ENCODE data around the gene KIF5C.

Gene KIF5C

DNA sequence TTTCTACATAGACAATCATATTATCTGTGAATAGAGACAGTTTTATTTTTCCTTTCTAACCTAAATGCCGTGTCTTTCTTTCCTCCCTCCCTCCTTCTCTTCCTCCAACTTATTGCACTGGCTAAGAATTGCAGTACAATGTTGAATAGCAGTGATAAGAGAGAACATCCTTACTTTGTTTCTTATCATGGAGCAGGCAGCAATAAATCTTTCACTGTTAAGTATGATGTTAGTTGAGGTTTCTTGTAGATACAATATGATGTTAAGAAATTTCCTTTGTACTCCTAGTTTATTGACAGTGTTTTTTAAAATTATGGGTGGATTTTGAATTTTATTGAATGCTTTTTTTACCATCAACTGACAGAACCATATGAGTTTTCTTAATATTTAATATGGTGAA, 169.5 kb downstream of the KIF5C start:
- no peak for DNase-seq (ENCODE audit: low read depth)

- no peak for DNase-seq (ENCODE audit: low read depth)
These were observed 172.1 kb downstream of the KIF5C start for GRCh38 chr2:149047118-149047517.

GRCh38 chr2:149049142-149049541, 174.1 kb downstream of the KIF5C start:
- no peak for DNase-seq (ENCODE audit: low read depth)

GRCh38 chr2:149050188-149050587, 175.2 kb downstream of the KIF5C start:
- no peak for DNase-seq (ENCODE audit: low read depth)

- DNase-seq (ENCODE audit: low read depth): no peak
These were observed 180.7 kb downstream of the KIF5C start for GRCh38 chr2:149055751-149056150.

GRCh38 chr2:149056541-149057255, 181.7 kb downstream of the KIF5C start:
- no peak for DNase-seq (ENCODE audit: low read depth)

- no peak for DNase-seq (ENCODE audit: low read depth)
These were observed 182.4 kb downstream of the KIF5C start for GRCh38 chr2:149057401-149057800.

GRCh38 chr2:149058936-149059335, 183.9 kb downstream of the KIF5C start:
- no peak for DNase-seq (ENCODE audit: low read depth)

GRCh38 chr2:149059822-149060221, 184.8 kb downstream of the KIF5C start:
- no peak for DNase-seq (ENCODE audit: low read depth)

GRCh38 chr2:149061133-149061745, 186.2 kb downstream of the KIF5C start:
- DNase-seq (ENCODE audit: low read depth): no peak

DNA sequence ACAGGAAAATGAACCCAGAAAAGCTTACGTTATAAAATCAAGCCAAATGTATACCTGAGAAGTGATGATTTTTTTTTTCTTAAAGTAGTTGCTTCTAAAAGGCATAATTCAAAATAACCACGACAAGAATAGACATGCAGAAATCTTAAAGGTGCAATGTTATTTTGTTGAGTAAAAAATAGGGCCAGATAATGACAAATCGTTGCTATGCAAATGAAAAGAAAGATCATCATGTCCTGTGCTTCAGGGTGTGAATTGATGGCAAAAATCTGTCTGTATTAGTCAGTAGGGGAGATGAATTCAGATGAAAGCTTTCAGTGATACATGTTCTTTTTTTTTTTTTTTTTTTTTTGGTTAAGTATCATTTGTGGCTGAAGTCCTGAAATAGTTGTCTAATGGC, 187.5 kb downstream of the KIF5C start:
- DNase-seq (ENCODE audit: low read depth): no peak

DNA sequence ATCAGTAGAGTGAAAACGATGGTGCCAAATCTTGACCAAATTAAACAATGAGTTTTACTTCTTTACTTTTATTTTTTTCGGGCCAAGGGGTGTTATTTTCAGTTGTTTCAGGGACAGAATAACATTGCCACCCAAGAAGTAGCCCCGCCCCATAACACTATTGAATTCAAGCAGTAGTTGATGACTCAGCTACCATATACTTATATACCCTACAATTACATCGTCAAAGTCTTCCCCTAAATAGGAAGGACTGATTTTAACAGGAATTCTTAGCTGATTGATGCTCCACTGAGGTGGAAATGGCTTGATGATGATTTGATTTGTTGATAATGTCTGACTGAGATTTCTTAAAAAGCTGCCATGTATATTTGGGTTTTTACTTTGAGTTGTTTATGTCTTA, 188.2 kb downstream of the KIF5C start:
- DNase-seq (ENCODE audit: low read depth): no peak

DNA sequence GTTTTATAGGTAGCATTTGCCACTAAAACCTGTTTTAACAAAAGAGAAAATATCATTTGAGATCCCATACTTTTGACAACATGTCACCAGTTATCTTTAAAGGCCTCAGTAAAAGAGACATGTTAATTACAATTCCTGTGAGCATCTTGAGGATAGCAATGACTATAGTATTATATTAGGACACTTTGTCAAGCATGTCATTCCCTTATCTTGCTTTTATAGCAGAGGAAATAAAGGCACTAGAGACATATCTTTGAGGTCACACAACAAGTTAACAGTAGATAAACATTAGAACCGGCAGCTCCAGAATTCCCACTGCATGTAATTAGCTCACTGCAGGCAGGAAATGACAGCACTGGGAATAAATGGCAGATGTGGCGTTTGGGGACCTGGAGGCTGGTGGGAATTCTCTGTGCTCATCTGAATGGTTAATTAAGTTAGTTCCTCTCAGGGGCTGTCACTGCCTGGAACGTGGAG, 189.4 kb downstream of the KIF5C start:
- no peak for DNase-seq (ENCODE audit: low read depth)

DNA sequence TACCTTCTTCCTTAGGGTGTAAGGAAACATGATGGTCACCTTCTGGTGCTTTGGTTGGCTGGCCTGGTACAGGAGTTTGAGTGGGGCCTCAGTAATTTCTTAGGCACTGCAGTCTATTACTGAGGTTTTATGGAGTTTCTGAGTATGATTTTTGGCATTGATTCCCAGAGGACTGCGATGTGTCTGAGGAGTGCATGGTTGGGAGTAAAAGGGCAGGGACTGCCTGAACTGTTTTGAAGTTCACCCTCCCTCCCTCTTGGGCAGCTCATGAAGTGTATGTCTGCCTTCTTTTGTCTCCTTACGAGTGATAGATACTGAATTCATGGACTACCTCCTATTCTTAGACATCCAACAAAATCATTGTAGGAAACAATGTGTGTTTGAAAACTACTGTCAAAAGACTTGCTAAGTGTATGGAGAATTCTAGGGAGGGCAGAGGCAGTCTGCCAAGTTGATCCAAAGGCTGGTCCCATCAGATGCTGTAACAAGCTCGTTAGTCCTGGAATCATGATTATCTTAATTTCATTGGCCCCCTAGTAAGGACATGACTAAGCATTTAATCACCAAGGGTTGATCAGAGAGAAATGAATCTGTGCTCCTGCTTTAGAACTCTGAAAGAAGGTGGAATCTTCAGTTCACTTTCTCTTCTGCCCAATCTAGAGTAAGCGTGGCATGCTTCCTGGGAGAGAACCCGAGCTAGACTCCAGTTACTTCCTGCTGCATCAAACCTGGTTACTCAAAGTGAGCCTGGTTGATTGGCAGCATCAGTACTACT, 190.0 kb downstream of the KIF5C start:
- DNase-seq (ENCODE audit: low read depth): no peak

- no peak for DNase-seq (ENCODE audit: low read depth)
These were observed 193.4 kb downstream of the KIF5C start for GRCh38 chr2:149068225-149068995.

DNA sequence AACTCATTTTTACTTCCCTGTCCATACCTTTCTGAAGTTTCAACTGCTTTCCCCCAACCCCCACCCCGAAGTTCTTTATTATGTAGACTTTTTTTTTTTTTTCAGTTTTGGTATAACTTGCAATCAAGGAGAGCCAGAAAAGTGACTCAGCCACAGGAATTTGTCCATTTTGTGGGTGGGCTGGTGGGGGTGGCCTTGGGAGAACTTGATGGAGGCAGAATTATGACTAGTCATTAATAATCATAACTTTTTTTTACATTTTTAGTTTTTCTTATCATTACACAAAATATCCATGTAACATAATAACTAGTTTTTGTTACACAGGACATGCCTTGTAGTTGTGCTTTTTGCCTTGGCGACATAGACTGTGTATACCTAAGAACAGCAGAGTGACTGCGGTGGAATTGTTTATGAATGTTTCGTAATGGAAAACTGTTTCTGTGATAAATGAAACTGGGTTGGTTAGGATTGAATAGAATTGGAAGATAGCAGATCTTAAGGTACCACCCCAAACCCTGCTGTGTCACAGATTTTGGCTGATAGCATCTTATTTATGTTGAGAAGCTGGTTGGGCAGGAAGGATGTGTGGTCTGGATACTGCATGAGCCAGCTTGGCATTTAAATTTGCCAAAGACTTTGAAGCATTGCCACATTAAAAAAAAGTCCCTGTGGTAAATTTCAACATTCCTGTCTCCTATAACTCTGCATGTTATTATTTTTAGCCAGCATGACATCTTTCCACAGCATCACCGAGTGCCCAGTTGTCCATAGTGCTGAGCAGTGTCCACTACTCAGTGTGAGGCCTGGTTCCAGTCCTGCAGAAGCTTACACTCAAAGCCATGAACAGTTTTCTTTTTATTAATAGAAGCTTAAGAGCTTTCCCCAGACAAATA, 194.2 kb downstream of the KIF5C start:
- DNase-seq (ENCODE audit: low read depth): no peak

DNA sequence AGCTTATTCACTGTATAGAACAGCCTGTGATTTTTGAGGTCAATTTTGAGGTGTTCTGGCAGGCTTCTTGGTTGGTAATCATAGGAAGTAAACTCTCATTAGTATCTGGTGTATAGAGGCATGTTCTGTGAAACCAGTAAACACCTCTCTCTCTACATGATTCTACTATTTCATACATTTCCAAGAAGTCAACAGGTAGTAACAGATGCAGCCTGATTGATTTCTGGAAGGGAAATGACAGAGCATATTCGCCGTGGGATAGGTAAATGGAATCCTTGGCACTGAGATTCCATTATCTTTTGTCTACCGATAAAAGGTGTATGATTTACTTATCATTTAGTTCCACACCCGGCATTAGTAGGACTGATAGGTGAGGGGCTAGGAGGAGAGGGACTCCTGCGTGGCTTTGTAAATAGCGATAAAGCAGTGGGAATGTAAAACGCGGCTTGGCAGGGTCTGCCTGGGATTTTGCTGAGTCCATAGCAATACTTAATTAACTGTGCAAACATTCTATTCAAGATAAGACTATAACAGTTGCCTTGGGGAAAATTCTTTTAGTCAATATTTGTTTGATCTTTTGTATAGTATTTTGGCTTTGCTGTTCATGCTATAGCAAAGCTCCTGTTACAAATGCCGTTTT, 195.8 kb downstream of the KIF5C start:
- no peak for DNase-seq (ENCODE audit: low read depth)

DNA sequence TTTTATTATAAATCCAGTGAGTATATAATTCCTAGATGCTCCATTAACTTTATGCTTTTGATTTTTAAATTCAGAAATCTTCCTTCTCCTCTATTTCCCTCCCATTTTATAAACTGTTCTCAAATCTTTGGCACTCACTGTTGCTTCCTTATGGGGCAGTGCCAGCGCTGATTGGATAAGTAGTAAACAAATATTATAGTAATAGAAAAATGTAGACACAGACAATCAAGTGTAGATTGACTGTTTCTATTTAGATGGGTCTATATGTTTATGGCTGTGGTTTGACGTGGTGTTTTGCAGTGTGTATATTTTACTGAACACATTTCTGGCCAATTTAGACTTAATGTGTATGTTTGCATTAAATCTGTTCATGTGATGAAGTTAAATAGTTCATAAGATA, 200.1 kb downstream of the KIF5C start:
- no peak for DNase-seq (ENCODE audit: low read depth)

DNA sequence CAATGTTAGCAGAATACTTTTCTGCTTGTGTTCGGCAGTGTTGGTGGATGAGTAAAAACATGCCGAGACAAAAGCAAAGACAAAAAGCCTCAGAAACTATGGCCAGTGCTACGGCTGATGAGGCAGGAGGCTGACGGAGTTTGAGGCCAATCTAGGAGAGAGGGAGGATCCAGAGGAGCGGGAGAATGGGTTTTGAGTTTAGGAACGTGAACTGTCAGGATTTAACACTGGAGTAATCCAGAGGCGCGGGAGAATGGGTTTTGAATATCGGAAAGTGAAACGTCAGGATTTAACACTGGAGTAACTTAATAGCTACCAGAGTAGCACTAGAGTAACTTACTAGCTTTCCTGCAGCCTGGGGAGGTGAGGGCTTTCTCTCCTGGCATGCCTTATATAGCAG, 200.8 kb downstream of the KIF5C start:
- DNase-seq (ENCODE audit: low read depth): no peak

All from stimulated activated CD8-positive, alpha-beta memory T cell treated with anti-CD3 and anti-CD28 coated beads, Interleukin-7, amount 100 ng/mL, for 24 hours (primary cell).